K562 (cell line): ENCODE measurements around the gene CCDC169. TPM values are rescaled to one million over a fixed set of nuclear protein-coding genes. Genes with fewer than 3 reads are reported as not detected.

ENCODE experiments used
- ARHGAP35 ChIP-seq: fragments of 450-650 bp; IDR thresholded peaks from 2 replicates; pipeline ENCODE4 v1.6.1; 2018; ENCODE audit not compliant: partially characterized antibody
- BRD4 ChIP-seq: fragments of 200-600 bp; sonication (generic); IDR thresholded peaks from 2 replicates; pipeline ENCODE4 v1.6.1; 2017; ENCODE audit warnings: inconsistent platforms
- CAMTA2 ChIP-seq: fragments of 250-450 bp; sonication (Bioruptor Pico); conservative IDR thresholded peaks from 2 replicates; pipeline ENCODE4 v1.5.1; 2022
- CTCFL ChIP-seq: IDR thresholded peaks from 2 replicates; pipeline ENCODE4 v1.6.1; 2011; ENCODE audit warnings: borderline replicate concordance, low read depth, mild to moderate bottlenecking, moderate library complexity, low read length; ENCODE audit not compliant: insufficient read depth, poor library complexity, severe bottlenecking
- EP400 ChIP-seq: fragments of 450-650 bp; IDR thresholded peaks from 2 replicates; pipeline ENCODE4 v1.6.1; 2017; ENCODE audit warnings: antibody characterized with exemption, mild to moderate bottlenecking, moderate library complexity
- GMEB1 ChIP-seq: fragments of 250-450 bp; sonication (Bioruptor Pico); IDR thresholded peaks from 2 replicates; pipeline ENCODE4 v1.4.0; 2020; ENCODE audit warnings: mild to moderate bottlenecking
- HMGXB4 ChIP-seq: sonication (generic); formaldehyde crosslinking; IDR thresholded peaks from 2 replicates; pipeline ENCODE4 v1.8.1; 2023; ENCODE audit warnings: mild to moderate bottlenecking, missing genetic modification reagents
- JUND ChIP-seq, 2 experiments: IDR thresholded peaks; 2 replicates in 1 of 2; 3 replicates in 1 of 2; pipeline ENCODE4 v1.6.1; 2011; ENCODE audit warnings: borderline replicate concordance in 2 of 2, low read depth in 2 of 2, low read length in 2 of 2, improper control_type of control experiment in 1 of 2, missing biosample characterization in 1 of 2, missing genetic modification characterization in 1 of 2, missing genetic modification reagents in 1 of 2
- MAZ ChIP-seq, 2 experiments: fragments of 450-650 bp in 1 of 2; sonication (generic) in 1 of 2; formaldehyde crosslinking; IDR thresholded peaks in 1 of 2; conservative IDR thresholded peaks in 1 of 2; 2 replicates each; pipeline versions ENCODE4 v1.4.0 to v1.5.0; 2020; ENCODE audit warnings: mild to moderate bottlenecking in 1 of 2, missing genetic modification reagents in 1 of 2
- MYC ChIP-seq, 2 experiments: fragments of 250-450 bp in 1 of 2; sonication (Bioruptor Pico) in 1 of 2; IDR thresholded peaks; 2 replicates each; pipeline versions ENCODE4 v1.5.1 to v1.6.1; 2012 to 2021; ENCODE audit warnings: low read depth in 2 of 2, borderline replicate concordance in 1 of 2, improper control_type of control experiment in 1 of 2, low read length in 1 of 2, mild to moderate bottlenecking in 1 of 2, moderate library complexity in 1 of 2
- RAD21 ChIP-seq, 2 experiments: fragments of 250-450 bp in 1 of 2; fragments of 450-650 bp in 1 of 2; sonication (Bioruptor Pico) in 1 of 2; formaldehyde crosslinking in 1 of 2; IDR thresholded peaks in 1 of 2; conservative IDR thresholded peaks in 1 of 2; 2 replicates each; pipeline versions ENCODE4 v1.4.0 to v1.8.0; 2020 to 2022; ENCODE audit warnings: mild to moderate bottlenecking in 2 of 2, moderate library complexity in 1 of 2
- TAF1 ChIP-seq: IDR thresholded peaks from 2 replicates; pipeline ENCODE4 v1.6.1; 2011; ENCODE audit warnings: mild to moderate bottlenecking, low read length, moderate library complexity; ENCODE audit not compliant: insufficient read depth, control insufficient read depth, severe bottlenecking; ENCODE audit errors: extremely low read depth
- TBP ChIP-seq: optimal IDR thresholded peaks from 2 replicates; pipeline ENCODE3; 2011; ENCODE audit warnings: low read depth, low read length, improper control_type of control experiment
- TEAD2 ChIP-seq: fragments of 450-650 bp; IDR thresholded peaks from 2 replicates; pipeline ENCODE4 v1.6.1; 2016; ENCODE audit warnings: missing genetic modification characterization, control low read depth, missing compliant biosample characterization
- YY1 ChIP-seq, 3 experiments: IDR thresholded peaks; 2 replicates each; pipeline ENCODE4 v1.6.1; 2011; ENCODE audit warnings: low read length in 2 of 3, mild to moderate bottlenecking in 2 of 3, moderate library complexity in 2 of 3, borderline replicate concordance in 1 of 3, control low read depth in 1 of 3, low read depth in 1 of 3; ENCODE audit not compliant: insufficient read depth in 3 of 3, insufficient replicate concordance in 2 of 3, control insufficient read depth in 1 of 3, insufficient read length in 1 of 3; ENCODE audit errors: extremely low read depth in 1 of 3
- ZFX ChIP-seq: sonication (generic); formaldehyde crosslinking; IDR thresholded peaks from 2 replicates; pipeline ENCODE4 v1.8.0; 2022; ENCODE audit warnings: mild to moderate bottlenecking, missing genetic modification reagents, moderate library complexity
- polyA plus RNA-seq, 8 experiments: library from polyadenylated mRNA; depleted of rRNA in 4 of 8; stranded (reverse) in 5 of 8; unstranded in 3 of 8; fragments of >200 nt; fragmentation: Nextera tagmentation in 2 of 8; fragmentation: Illumina TruSeq in 1 of 8; extraction: Ambion mirVana in 2 of 8; extraction: Trizol in 1 of 8; gene quantifications; 2 replicates each; pipeline versions ENCODE4 v1.2.1 to v1.2.3, GENCODE V29; 2011 to 2014; ENCODE audit warnings: inconsistent platforms in 1 of 8, missing spikeins in 1 of 8
- total RNA-seq, 7 experiments: library from RNA; depleted of rRNA in 6 of 7; stranded (reverse); fragments of >200 nt in 6 of 7; fragmentation: Illumina TruSeq in 2 of 7; extraction: Trizol in 2 of 7; gene quantifications; 2 replicates each; pipeline versions ENCODE4 v1.2.1 to v1.2.3, GENCODE V29; 2011 to 2021; ENCODE audit warnings: low replicate concordance in 1 of 7

CCDC169 gene
- total and polyA plus RNA-seq, 9 of the 15 experiments (the other 6 are each of a cell fraction or from before 2014, with no cell fraction given) = 6.8 to 22.0 (median 12.4) TPM

GRCh38 chr13:36346222-36347083, 48.8 kb upstream of the CCDC169 start, which contains the start of gene SPART (continued):
- TF ChIP-seq YY1 (IDR thresholded peaks at IDR 0.05; ENCODE audit: borderline replicate concordance in 1 of 3, control insufficient read depth in 1 of 3, extremely low read depth in 1 of 3, insufficient read depth in 3 of 3, insufficient read length in 1 of 3, insufficient replicate concordance in 2 of 3, low read depth in 1 of 3, low read length in 2 of 3) = peak in 1 of 3 experiments; percentile 31
- TF ChIP-seq EP400 = peak; percentile 82
- peak; percentile 8 for TF ChIP-seq CTCFL
- 0 out of 2 replicates have a peak, but pooled peaks have one; percentile 15 for TF ChIP-seq JUND (IDR thresholded peaks at IDR 0.05; ENCODE audit: borderline replicate concordance, low read depth, low read length)
- no peak for TF ChIP-seq JUND (tag; IDR thresholded peaks at IDR 0.05; ENCODE audit: borderline replicate concordance, low read depth, low read length)
- peak; percentile 58 to 63 for TF ChIP-seq RAD21 (CRISPR knock-in tag; conservative IDR thresholded peaks at IDR 0.05 in 1 of 2, IDR thresholded peaks at IDR 0.05 in 1 of 2)
- TF ChIP-seq BRD4 = no peak
- no peak for TF ChIP-seq HMGXB4
- TF ChIP-seq TEAD2 (tag) = no peak
- TF ChIP-seq MAZ (CRISPR knock-in tag; conservative IDR thresholded peaks at IDR 0.05 in 1 of 2, IDR thresholded peaks at IDR 0.05 in 1 of 2) = peak in 1 of 2 experiments; percentile 84; a peak in 2 of 4 replicates
- TF ChIP-seq GMEB1 (CRISPR knock-in tag) = peak; percentile 78
- TF ChIP-seq ARHGAP35 = no peak
- TF ChIP-seq TBP = peak; percentile 32
- peak; percentile 50; the same call in 1 of the 2 replicates for TF ChIP-seq ZFX (CRISPR knock-in tag)
- peak; percentile 62 for TF ChIP-seq MYC (IDR thresholded peaks at IDR 0.05; ENCODE audit: low read depth, low read length)
- no peak for TF ChIP-seq MYC (CRISPR knock-in tag; IDR thresholded peaks at IDR 0.05; ENCODE audit: borderline replicate concordance, low read depth)
- peak; percentile 45 for TF ChIP-seq TAF1
- TF ChIP-seq CAMTA2 (CRISPR knock-in tag) = no peak
